ENCODE results near the gene ARHGEF28. TPM values are rescaled to one million over a fixed set of nuclear protein-coding genes. Genes with fewer than 3 reads are reported as not detected.

The ARHGEF28 gene
- total RNA-seq, 4 donors from 2014 or later: 12.7 to 31.2 (median 19.2) TPM

- TF ChIP-seq POLR2A (IDR thresholded peaks at IDR 0.05; ENCODE audit: low read depth) (no peak), POLR2AphosphoS5 (IDR thresholded peaks at IDR 0.05) (no peak), EP300 (IDR thresholded peaks at IDR 0.05) (no peak)
- TF ChIP-seq, protein P1, sequence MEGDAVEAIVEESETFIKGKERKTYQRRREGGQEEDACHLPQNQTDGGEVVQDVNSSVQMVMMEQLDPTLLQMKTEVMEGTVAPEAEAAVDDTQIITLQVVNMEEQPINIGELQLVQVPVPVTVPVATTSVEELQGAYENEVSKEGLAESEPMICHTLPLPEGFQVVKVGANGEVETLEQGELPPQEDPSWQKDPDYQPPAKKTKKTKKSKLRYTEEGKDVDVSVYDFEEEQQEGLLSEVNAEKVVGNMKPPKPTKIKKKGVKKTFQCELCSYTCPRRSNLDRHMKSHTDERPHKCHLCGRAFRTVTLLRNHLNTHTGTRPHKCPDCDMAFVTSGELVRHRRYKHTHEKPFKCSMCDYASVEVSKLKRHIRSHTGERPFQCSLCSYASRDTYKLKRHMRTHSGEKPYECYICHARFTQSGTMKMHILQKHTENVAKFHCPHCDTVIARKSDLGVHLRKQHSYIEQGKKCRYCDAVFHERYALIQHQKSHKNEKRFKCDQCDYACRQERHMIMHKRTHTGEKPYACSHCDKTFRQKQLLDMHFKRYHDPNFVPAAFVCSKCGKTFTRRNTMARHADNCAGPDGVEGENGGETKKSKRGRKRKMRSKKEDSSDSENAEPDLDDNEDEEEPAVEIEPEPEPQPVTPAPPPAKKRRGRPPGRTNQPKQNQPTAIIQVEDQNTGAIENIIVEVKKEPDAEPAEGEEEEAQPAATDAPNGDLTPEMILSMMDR (IDR thresholded peaks at IDR 0.05): no peak
- H3K27ac ChIP-seq (replicated peaks in 1 of 4): no peak overlapping the region
- H3K27me3 ChIP-seq: no peaks in the 10 kb centered on the region
- H3K9me3 ChIP-seq: no peaks in the 10 kb centered on the region
- intact Hi-C loops (cut with DNase I): no loop called here
- WGBS: 93% methylated on average over 3 of the region's 3 CpGs
- no peaks in the 10 kb centered on the region for H3K36me3 ChIP-seq
- peaks cover 0 to 10% (median 8%) of the 10 kb centered on the region in 4 donors for H3K4me1 ChIP-seq
- no peak overlapping the region for H3K4me3 ChIP-seq
- no peak for DNase-seq (ENCODE audit: extremely low spot score)
Measured at GRCh38 chr5:73678807-73679206, 52.8 kb downstream of the ARHGEF28 start.

DNA sequence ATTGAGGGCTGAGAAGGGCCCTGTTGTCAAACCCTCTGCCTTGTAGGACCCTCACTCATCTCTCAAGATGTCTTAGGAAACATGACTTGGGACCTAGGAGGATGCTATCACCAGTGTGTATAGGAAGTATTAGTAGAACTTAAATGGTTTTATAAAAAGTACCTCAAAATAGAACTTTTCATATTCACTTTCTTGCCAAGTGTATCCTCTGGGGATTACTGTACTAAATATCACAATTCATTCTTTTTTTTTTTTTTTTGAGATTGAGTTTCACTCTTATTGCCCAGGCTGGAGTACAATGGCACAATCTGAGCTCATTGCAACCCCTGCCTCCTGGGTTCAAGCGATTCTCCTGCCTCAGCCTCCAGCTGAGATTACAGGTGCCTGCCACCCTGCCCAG, 56.2 kb downstream of the ARHGEF28 start:
- H3K27ac ChIP-seq (replicated peaks in 1 of 4): no peak overlapping the region
- no peaks in the 10 kb centered on the region for H3K27me3 ChIP-seq
- no peak for DNase-seq (ENCODE audit: extremely low spot score)
- 78% methylated on average over 1 of the region's 1 CpG for WGBS
- no peaks in the 10 kb centered on the region for H3K9me3 ChIP-seq
- H3K36me3 ChIP-seq: no peaks in the 10 kb centered on the region
- intact Hi-C loops (cut with DNase I): no loop called here
- H3K4me3 ChIP-seq: no peak overlapping the region
- no peaks in the 10 kb centered on the region for H3K4me1 ChIP-seq
- TF ChIP-seq, protein P1 (IDR thresholded peaks at IDR 0.05): no peak
- TF ChIP-seq EP300 (IDR thresholded peaks at IDR 0.05): no peak
- TF ChIP-seq POLR2A (IDR thresholded peaks at IDR 0.05; ENCODE audit: low read depth): no peak
- TF ChIP-seq POLR2AphosphoS5 (IDR thresholded peaks at IDR 0.05): no peak

DNA sequence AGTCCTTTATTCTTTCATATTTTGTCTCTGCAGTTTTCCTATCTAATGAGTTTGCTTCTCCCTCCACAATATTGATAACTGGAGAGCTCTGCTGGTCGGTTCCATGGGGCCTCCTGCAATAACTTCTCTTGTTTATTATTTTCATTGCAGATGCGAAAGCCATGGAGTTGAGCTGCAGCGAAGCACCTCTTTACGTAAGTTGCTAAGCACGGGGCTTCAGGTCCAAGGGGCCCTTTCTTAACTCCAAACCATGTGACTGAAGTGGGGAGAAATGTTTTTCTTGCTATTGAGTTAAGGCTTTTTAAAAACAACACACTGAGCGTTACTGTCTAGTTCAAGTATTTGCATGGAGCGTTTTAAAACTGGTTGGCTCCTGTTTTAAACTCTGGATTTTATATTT, 58.7 kb downstream of the ARHGEF28 start:
- no peak for TF ChIP-seq POLR2A (IDR thresholded peaks at IDR 0.05; ENCODE audit: low read depth)
- TF ChIP-seq EP300 (IDR thresholded peaks at IDR 0.05): no peak
- TF ChIP-seq POLR2AphosphoS5 (IDR thresholded peaks at IDR 0.05): no peak
- TF ChIP-seq, protein P1 (IDR thresholded peaks at IDR 0.05): no peak
- 84% methylated on average over 7 of the region's 7 CpGs for WGBS
- H3K27me3 ChIP-seq: no peaks in the 10 kb centered on the region
- H3K36me3 ChIP-seq: no peaks in the 10 kb centered on the region
- H3K27ac ChIP-seq (replicated peaks in 1 of 4): no peak overlapping the region
- intact Hi-C loops (cut with DNase I): no loop called here
- H3K9me3 ChIP-seq: no peaks in the 10 kb centered on the region
- no peak for DNase-seq (ENCODE audit: extremely low spot score)
- no peak overlapping the region for H3K4me3 ChIP-seq
- no peaks in the 10 kb centered on the region for H3K4me1 ChIP-seq

DNA sequence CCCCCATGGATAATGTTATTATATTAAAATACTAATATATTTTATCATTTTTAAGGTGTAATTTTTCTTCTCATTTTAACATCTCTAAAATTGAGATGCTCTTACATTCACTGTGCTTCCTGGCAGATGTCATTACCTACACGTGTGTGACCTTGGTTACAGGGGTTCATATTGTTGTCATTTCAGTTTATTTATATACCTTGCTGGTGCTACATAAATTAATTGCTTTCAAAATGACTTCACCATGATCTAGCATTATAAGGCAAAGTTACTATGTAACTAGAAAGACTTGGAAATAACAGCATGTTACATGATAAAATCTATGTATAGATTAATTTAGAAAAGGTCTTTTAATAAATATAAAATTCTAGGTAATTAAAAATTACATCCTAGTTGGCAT, 60.9 kb downstream of the ARHGEF28 start:
- Histone ChIP-seq H3K4me3 (no peak overlapping the region), H3K9me3 (no peaks in the 10 kb centered on the region), H3K36me3 (no peaks in the 10 kb centered on the region), H3K27ac (replicated peaks in 1 of 4) (no peak overlapping the region), H3K27me3 (no peaks in the 10 kb centered on the region), H3K4me1 (no peaks in the 10 kb centered on the region)
- intact Hi-C loops (cut with DNase I): no loop called here
- WGBS: 58% methylated on average over 1 of the region's 1 CpG
- TF ChIP-seq POLR2A (IDR thresholded peaks at IDR 0.05; ENCODE audit: low read depth) (no peak), POLR2AphosphoS5 (IDR thresholded peaks at IDR 0.05) (no peak), EP300 (IDR thresholded peaks at IDR 0.05) (no peak)
- DNase-seq (ENCODE audit: extremely low spot score): no peak

DNA sequence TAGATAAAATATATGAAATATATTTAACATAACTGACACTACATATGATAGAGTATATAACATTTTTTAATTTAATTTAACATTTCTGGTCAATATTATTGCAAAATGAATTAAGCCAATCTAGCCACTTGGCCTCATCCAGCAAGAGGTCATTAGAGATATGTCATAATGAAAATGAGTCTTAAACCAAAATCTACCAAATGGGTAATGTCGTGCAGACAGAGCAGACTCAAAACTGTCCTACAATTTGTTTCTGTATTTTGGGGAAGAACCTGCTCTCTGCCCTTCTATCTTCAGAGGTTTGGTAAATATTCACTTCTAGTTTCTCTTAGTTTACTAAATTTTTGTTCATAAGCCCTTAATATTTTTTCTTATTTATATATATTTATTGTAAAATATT, 61.4 kb downstream of the ARHGEF28 start:
- intact Hi-C loops (cut with DNase I): no loop called here
- Histone ChIP-seq H3K4me1 (peaks cover 0 to 4% (median 2%) of the 10 kb centered on the region in 4 donors), H3K36me3 (no peaks in the 10 kb centered on the region), H3K9me3 (no peaks in the 10 kb centered on the region), H3K27me3 (no peaks in the 10 kb centered on the region), H3K27ac (replicated peaks in 1 of 4) (no peak overlapping the region), H3K4me3 (no peak overlapping the region)
- TF ChIP-seq EP300 (IDR thresholded peaks at IDR 0.05) (no peak), POLR2AphosphoS5 (IDR thresholded peaks at IDR 0.05) (no peak), POLR2A (IDR thresholded peaks at IDR 0.05; ENCODE audit: low read depth) (no peak)
- TF ChIP-seq, protein P1 (IDR thresholded peaks at IDR 0.05): no peak
- DNase-seq (ENCODE audit: extremely low spot score): no peak
- WGBS: 95% methylated on average over 1 of the region's 1 CpG
